Gastroesophageal sphincter (tissue), 3 donors: ENCODE data around the gene ALOX15B.

ENCODE experiments used
- EP300 ChIP-seq: sonication (generic); formaldehyde crosslinking; IDR thresholded peaks from one replicate; pipeline ENCODE4 v1.6.1; 2017; ENCODE audit warnings: antibody characterized with exemption, mild to moderate bottlenecking
- POLR2A ChIP-seq, 2 donors: fragments of 450-650 bp; IDR thresholded peaks; one replicate each; pipeline ENCODE4 v1.6.1; 2017; ENCODE audit warnings: antibody characterized with exemption in 2 of 2, mild to moderate bottlenecking in 2 of 2, moderate library complexity in 1 of 2
- POLR2AphosphoS5 ChIP-seq: sonication (generic); formaldehyde crosslinking; IDR thresholded peaks from one replicate; pipeline ENCODE4 v1.6.1; 2017; ENCODE audit warnings: antibody characterized with exemption
- TF ChIP-seq, protein P1 (sequence below), 4 experiments: fragments of 200-600 bp in 2 of 4; fragments of 450-650 bp in 2 of 4; sonication (generic) in 1 of 4; IDR thresholded peaks; one replicate each; pipeline ENCODE4 v1.5.1; 2017 to 2019; ENCODE audit warnings: antibody characterized with exemption in 4 of 4, mild to moderate bottlenecking in 2 of 4, moderate library complexity in 2 of 4

DNA sequence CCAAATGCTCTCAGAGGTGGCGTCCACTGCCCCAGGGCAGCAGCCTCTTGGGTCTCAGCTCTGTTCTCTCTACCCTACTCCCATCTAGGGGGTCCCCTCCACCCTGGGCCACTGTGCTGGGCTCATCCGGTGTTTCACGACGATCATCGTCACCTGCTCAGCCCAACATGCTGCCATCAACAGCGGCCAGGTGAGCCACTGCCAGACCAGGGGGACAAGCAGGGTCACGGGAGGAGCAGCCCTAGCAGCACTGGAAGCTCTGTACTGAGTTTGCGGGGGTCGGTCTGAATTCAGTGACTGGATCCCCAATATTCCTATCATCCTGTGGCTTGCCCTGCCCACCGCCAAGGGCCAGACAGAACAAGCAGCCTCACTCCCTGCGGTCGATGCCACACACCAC, 32.6 kb downstream of the ALOX15B start:
- TF ChIP-seq, protein P1, sequence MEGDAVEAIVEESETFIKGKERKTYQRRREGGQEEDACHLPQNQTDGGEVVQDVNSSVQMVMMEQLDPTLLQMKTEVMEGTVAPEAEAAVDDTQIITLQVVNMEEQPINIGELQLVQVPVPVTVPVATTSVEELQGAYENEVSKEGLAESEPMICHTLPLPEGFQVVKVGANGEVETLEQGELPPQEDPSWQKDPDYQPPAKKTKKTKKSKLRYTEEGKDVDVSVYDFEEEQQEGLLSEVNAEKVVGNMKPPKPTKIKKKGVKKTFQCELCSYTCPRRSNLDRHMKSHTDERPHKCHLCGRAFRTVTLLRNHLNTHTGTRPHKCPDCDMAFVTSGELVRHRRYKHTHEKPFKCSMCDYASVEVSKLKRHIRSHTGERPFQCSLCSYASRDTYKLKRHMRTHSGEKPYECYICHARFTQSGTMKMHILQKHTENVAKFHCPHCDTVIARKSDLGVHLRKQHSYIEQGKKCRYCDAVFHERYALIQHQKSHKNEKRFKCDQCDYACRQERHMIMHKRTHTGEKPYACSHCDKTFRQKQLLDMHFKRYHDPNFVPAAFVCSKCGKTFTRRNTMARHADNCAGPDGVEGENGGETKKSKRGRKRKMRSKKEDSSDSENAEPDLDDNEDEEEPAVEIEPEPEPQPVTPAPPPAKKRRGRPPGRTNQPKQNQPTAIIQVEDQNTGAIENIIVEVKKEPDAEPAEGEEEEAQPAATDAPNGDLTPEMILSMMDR (IDR thresholded peaks at IDR 0.05), result no peak
- TF ChIP-seq POLR2A (IDR thresholded peaks at IDR 0.05), result no peak
- no peak for TF ChIP-seq EP300
- TF ChIP-seq POLR2AphosphoS5, result no peak
